Hematopoietic multipotent progenitor cell treated with erythropoietin and hydrocortisone succinate and interleukin-3 and kit ligand, for 6 days (in vitro differentiated cells): Measurements from ENCODE around the gene RASL10B.

Experiments
- DNase-seq: peaks from one replicate; pipeline ENCODE4 v3.0.0-alpha.2; 2015

Gene RASL10B

GRCh38 chr17:35723735-35724134 is 7.7 kb upstream of the RASL10B start:
- DNase-seq = no peak

- DNase-seq = no peak
These were observed 6.4 kb upstream of the RASL10B start for GRCh38 chr17:35725058-35725457.

DNA sequence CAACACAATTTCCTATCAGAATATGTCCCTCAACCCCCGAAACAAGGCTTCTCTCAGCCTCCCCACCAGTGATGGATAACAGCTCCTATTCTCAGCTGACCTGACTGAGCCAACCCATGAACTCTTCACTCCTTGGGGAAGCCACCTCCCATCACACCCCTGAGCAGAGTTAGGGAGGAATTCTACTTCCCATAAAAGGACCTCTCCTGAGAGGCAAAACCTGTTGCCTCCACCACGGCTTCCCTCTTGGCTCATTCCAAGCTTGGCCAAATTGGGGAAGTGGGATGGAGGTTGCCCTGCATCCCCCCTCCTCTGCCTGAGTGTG is 5.7 kb upstream of the RASL10B start:
- DNase-seq = no peak

GRCh38 chr17:35726127-35726952 is 5.1 kb upstream of the RASL10B start:
- peak; percentile 35 for DNase-seq

- DNase-seq = no peak
These were observed 4.4 kb upstream of the RASL10B start for GRCh38 chr17:35726953-35727460.

GRCh38 chr17:35727635-35728034 is 3.8 kb upstream of the RASL10B start:
- DNase-seq = no peak

DNA sequence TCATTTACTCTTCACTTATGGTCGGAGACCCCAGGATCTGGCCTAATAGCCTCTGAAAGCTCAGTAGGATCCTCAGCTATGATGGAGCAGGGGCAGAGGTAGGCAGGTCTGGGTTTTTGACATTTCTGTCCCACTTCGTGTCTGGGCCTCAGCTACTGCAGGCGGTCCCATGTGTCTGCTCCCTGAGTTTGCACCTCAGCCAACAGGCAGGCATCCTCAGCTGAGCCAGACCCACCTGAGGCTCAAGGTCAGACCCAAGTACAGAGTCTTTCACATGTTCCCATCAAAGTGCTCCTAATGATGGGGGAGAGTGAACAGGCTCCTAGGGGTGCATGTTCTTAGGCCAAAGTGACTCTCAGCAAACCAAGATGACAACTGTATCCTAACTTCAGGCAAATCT is 2.9 kb upstream of the RASL10B start:
- DNase-seq = no peak

- no peak for DNase-seq
These were observed 2.0 kb upstream of the RASL10B start for GRCh38 chr17:35729405-35729833.

GRCh38 chr17:35730400-35731005 is 936 bp upstream of the RASL10B start:
- DNase-seq = no peak

DNA sequence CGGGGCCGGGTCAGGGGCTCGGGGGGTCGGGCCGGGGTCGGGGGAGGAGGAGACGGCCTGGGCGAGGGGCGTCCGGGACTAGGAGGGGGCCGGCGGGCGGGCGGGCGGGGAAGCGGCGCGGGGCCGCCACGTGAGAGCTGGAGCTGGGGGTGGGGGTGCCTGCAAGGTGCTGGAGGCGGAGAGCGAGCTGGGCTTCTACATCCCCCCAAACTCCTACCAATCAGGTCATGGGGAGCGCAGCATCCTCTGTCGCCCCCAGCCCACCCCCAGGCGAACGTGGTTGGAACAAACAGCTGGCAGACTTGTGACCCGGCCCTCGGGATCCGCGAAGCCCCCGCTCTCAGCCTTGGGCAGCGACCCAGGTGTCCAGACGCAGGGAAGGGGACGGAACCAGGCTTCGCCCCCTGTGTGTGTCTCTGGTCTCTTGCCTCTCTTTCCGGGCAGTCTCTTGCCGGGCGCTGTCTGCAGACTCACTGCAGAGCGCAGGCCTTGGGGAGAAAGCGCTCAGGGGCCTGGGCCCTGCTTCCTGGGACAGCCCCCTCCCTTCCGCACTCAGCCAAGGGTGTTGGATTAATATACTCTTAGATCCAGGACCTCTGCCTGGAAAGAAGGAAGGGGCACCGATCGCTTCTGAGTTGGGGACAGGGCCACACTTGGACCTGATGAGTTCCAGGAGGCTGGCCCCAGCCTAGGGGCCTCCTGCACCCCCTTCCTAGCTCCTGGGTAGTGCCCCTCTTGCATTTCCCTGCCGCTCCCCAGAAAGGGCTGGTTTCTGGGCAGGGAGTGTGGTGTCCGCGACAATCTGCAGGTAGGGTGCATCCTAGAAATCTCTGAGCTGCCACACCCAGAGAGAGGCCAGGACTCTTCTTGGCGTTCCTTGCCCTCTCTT is 722 bp downstream of the RASL10B start:
- DNase-seq = no peak

DNA sequence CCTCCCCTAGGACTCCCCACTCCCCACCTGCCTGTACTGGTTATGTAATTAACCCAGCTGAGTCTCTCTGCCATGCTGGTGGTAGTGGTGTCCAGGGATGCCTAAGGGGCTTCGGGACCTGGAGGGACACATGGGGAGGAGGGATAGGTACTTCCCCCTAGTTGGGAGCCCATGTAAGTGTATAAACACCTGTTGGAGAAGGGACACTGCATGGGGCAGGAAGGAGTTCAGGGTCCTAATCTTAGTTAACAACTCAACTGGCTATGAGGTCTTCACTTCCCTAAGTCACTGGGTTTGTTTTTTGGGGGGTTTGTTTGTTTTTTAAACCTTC is 1.3 kb downstream of the RASL10B start:
- no peak for DNase-seq

- DNase-seq = no peak
These were observed 1.9 kb downstream of the RASL10B start for GRCh38 chr17:35733366-35733765.

DNA sequence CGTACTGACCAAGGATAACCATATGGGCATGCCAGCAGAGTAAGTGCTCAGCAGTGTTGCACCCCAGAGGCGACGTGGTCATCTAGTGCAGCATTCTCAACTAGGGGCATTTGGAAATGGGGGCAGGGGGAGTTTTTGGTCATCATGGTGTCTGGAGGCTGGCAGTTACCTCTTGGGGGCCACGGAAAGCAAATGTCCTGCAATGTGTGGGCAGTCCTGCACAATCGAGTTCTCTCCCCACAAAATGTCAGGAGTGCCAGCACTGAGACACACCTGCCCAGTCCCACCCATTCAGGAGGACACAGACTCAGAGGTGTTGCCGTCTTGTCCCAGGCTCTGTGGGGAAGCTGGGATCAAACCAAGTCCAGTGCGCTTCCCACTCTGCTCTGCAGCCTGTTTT is 3.0 kb downstream of the RASL10B start:
- no peak for DNase-seq

DNA sequence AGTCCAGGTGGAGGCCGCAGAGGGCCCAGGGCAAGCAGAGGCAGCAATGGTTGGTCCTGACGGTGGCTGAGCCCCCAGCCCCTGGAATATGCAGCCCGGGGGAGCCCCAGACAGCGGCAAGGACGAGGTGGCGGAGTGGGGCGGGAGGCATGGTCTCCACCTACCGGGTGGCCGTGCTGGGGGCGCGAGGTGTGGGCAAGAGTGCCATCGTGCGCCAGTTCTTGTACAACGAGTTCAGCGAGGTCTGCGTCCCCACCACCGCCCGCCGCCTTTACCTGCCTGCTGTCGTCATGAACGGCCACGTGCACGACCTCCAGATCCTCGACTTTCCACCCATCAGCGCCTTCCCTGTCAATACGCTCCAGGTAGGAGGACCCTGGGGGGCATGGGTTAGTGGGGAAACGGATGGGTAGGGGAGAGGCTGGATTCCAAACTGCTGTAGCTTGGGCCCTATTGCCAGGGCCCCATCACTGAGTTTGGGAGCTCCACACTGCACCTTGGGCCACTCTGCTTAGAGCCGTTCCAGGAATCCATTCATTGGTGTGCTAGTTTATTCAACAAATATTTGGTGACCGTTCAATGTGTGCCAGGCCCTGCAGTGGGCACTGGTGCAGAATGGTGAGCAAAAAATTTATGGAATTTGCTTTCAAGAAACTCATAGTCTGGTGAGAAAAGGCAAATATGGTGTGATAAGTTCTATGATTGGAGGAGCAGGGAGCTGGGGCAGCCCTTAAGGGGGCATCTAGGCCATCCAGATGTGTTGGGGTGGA is 3.8 kb downstream of the RASL10B start:
- no peak for DNase-seq

DNA sequence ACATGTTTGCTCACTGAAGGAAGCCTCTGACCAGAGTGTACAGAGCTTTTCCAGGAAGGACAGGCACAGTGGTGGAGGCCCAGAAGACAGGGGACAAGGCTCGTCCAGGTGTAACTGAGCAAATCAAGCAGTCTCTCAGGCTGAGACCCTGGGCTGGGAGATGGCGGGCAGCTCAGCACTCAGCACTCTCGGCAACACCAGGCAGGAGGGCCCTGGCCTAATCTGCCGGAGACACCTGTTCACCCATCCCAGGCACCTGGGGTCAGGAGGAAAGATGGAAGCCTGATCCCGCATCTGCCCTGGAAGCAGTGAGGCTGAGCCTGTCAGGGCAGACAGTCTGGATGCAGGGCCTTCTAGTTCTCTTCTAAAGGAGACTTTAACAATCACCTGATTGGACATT is 4.8 kb downstream of the RASL10B start:
- DNase-seq = no peak

- no peak for DNase-seq
These were observed 7.2 kb downstream of the RASL10B start for GRCh38 chr17:35738519-35739133.

DNA sequence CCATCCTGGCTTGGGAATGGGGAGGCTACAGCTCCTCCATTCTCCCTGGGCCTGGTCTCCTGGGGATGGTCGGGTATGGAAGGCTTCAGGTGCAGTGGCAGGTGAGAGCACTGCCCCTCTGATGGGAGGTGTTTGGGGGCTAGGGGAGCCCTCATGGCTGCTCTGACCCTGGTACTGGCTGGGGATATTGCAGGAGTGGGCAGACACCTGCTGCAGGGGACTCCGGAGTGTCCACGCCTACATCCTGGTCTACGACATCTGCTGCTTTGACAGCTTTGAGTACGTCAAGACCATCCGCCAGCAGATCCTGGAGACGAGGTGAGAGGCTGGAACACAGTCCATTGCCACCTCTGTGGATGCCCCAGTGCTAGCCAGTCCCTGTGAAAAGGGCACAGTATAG is 8.8 kb downstream of the RASL10B start:
- no peak for DNase-seq

DNA sequence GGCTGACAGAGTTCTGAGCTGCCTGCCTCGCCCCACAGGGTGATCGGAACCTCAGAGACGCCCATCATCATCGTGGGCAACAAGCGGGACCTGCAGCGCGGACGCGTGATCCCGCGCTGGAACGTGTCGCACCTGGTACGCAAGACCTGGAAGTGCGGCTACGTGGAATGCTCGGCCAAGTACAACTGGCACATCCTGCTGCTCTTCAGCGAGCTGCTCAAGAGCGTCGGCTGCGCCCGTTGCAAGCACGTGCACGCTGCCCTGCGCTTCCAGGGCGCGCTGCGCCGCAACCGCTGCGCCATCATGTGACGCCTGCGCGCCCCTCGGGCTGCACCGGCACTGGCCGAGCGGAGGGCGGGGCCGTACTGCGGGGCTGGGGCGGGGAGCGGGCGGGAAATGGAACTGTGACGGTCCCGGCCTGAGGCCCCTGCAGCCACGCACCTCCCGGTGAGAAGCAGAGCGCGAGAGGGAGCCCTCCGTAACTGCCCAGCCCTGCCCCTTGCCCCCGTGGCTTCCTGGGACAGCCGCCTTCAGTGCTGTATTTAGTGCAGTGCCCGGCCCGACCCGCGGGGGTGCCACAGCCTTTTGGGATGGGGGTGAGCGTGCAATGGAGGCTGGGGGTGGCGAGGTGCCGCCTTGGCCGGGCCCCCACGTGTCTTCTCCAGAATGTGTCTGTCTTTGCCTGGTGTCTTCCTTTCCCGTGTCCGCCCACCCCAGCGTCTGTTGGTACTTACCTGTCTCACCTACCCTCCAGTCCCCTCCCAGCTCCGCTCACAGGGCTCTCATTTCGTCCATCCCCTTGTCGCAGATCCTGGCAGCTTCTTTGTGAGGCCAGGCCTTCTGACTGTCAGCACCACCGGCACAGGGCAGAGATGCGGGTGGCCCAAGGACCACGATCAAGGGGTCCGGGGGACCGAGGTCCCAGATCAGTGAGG is 9.8 kb downstream of the RASL10B start:
- DNase-seq = peak; percentile 62

GRCh38 chr17:35742496-35742895 is 11.1 kb downstream of the RASL10B start:
- no peak for DNase-seq

GRCh38 chr17:35742896-35743477 is 11.5 kb downstream of the RASL10B start:
- DNase-seq = no peak
